ENCODE results near the gene UNC5B. TPM values are rescaled to one million over a fixed set of nuclear protein-coding genes. Genes with fewer than 3 reads are reported as not detected.
A peak's percentile ranks its signal among the peaks of the same experiment; 100 is the strongest.

UNC5B gene
- total RNA-seq, 1 experiment from 2014 or later = 80.5 TPM

- H3K27ac Mint-ChIP-seq (ENCODE audit: low read depth, unreplicated experiment) = peak overlapping the region; percentile 95
- peak; percentile 70 for DNase-seq (ENCODE audit: unreplicated experiment)
- no TSS peak for BruUV-seq (replicated peaks)
- CTCF ChIA-PET = interaction anchor here (0.9 to 3.1 kb wide), 6 partner anchors 9 to 39 kb away, joined by 3 to 22 read pairs (median 6); no protein-coding TSS in a partner anchor
- H3K4me3 Mint-ChIP-seq (ENCODE audit: unreplicated experiment) = no peak overlapping the region
- peaks cover 56% of the 10 kb centered on the region for H3K4me1 Mint-ChIP-seq (ENCODE audit: insufficient read depth, unreplicated experiment)
- peaks cover 13% of the 10 kb centered on the region for H3K36me3 Mint-ChIP-seq (ENCODE audit: insufficient read depth, unreplicated experiment)
- intact Hi-C loops (cut with micrococcal nuclease) = no loop called here
- POLR2A ChIA-PET = interaction anchor here (0.8 to 10.1 kb wide), 8 partner anchors 9 to 37 kb away, joined by 3 to 146 read pairs (median 4); partner anchors contain the start of gene UNC5B
- TF ChIP-seq CTCF (IDR thresholded peaks at IDR 0.05; ENCODE audit: unreplicated experiment) = no peak
- no peaks in the 10 kb centered on the region for H3K9me3 Mint-ChIP-seq (ENCODE audit: unreplicated experiment)
- H3K27me3 Mint-ChIP-seq (ENCODE audit: insufficient read depth, unreplicated experiment) = no peaks in the 10 kb centered on the region
Observed at GRCh38 chr10:71247414-71247705, 35.0 kb downstream of the UNC5B start.

- CTCF ChIA-PET = interaction anchor here (0.8 to 3.1 kb wide), 5 partner anchors 8 to 36 kb away, joined by 3 to 22 read pairs (median 7); no protein-coding TSS in a partner anchor
- no peak for DNase-seq (ENCODE audit: unreplicated experiment)
- H3K4me3 Mint-ChIP-seq (ENCODE audit: unreplicated experiment) = no peak overlapping the region
- no TSS peak for BruUV-seq (replicated peaks)
- TF ChIP-seq CTCF (IDR thresholded peaks at IDR 0.05; ENCODE audit: unreplicated experiment) = no peak
- intact Hi-C loops (cut with micrococcal nuclease) = no loop called here
- H3K36me3 Mint-ChIP-seq (ENCODE audit: insufficient read depth, unreplicated experiment) = peaks cover 13% of the 10 kb centered on the region
- POLR2A ChIA-PET = interaction anchor here (1.1 to 10.1 kb wide), 7 partner anchors 9 to 32 kb away, joined by 3 to 146 read pairs (median 4); partner anchors contain the start of gene UNC5B
- peaks cover 60% of the 10 kb centered on the region for H3K4me1 Mint-ChIP-seq (ENCODE audit: insufficient read depth, unreplicated experiment)
- no peaks in the 10 kb centered on the region for H3K27me3 Mint-ChIP-seq (ENCODE audit: insufficient read depth, unreplicated experiment)
- H3K27ac Mint-ChIP-seq (ENCODE audit: low read depth, unreplicated experiment) = peak overlapping the region; percentile 95
- no peaks in the 10 kb centered on the region for H3K9me3 Mint-ChIP-seq (ENCODE audit: unreplicated experiment)
Observed at GRCh38 chr10:71247804-71248203, 35.4 kb downstream of the UNC5B start.

GRCh38 chr10:71248210-71248609 lies 35.8 kb downstream of the UNC5B start:
- intact Hi-C loops (cut with micrococcal nuclease) = no loop called here
- no TSS peak for BruUV-seq (replicated peaks)
- Mint-ChIP-seq H3K4me1 (ENCODE audit: insufficient read depth, unreplicated experiment) (peaks cover 65% of the 10 kb centered on the region), H3K9me3 (ENCODE audit: unreplicated experiment) (no peaks in the 10 kb centered on the region), H3K27me3 (ENCODE audit: insufficient read depth, unreplicated experiment) (no peaks in the 10 kb centered on the region), H3K27ac (ENCODE audit: low read depth, unreplicated experiment) (peak overlapping the region; percentile 95), H3K36me3 (ENCODE audit: insufficient read depth, unreplicated experiment) (peaks cover 13% of the 10 kb centered on the region), H3K4me3 (ENCODE audit: unreplicated experiment) (no peak overlapping the region)
- POLR2A ChIA-PET = interaction anchor here (1.3 to 10.1 kb wide), 3 partner anchors 10 to 32 kb away, joined by 3 to 146 read pairs (median 123); partner anchors contain the start of gene UNC5B
- CTCF ChIA-PET = interaction anchor here (0.8 to 3.1 kb wide), 4 partner anchors 8 to 38 kb away, joined by 4 to 22 read pairs (median 9); no protein-coding TSS in a partner anchor
- no peak for DNase-seq (ENCODE audit: unreplicated experiment)
- TF ChIP-seq CTCF (IDR thresholded peaks at IDR 0.05; ENCODE audit: unreplicated experiment) = no peak

- BruUV-seq (replicated peaks) = no TSS peak
- H3K4me1 Mint-ChIP-seq (ENCODE audit: insufficient read depth, unreplicated experiment) = peaks cover 49% of the 10 kb centered on the region
- H3K4me3 Mint-ChIP-seq (ENCODE audit: unreplicated experiment) = no peak overlapping the region
- peaks cover 6% of the 10 kb centered on the region for H3K36me3 Mint-ChIP-seq (ENCODE audit: insufficient read depth, unreplicated experiment)
- TF ChIP-seq CTCF (IDR thresholded peaks at IDR 0.05; ENCODE audit: unreplicated experiment) = no peak
- no peak overlapping the region for H3K27ac Mint-ChIP-seq (ENCODE audit: low read depth, unreplicated experiment)
- H3K27me3 Mint-ChIP-seq (ENCODE audit: insufficient read depth, unreplicated experiment) = no peaks in the 10 kb centered on the region
- intact Hi-C loops (cut with micrococcal nuclease) = no loop called here
- ChIA-PET CTCF (interaction anchor here (0.6 to 1.8 kb wide), 4 partner anchors 20 to 455 kb away, joined by 4 to 7 read pairs (median 4); no protein-coding TSS in a partner anchor), POLR2A (interaction anchor here (6.7 to 10.1 kb wide), 2 partner anchors 14 to 34 kb away, joined by 123 to 146 read pairs; partner anchors contain the start of gene UNC5B)
- no peak for DNase-seq (ENCODE audit: unreplicated experiment)
- no peaks in the 10 kb centered on the region for H3K9me3 Mint-ChIP-seq (ENCODE audit: unreplicated experiment)
Observed at GRCh38 chr10:71249996-71250395, 37.6 kb downstream of the UNC5B start.

All from MCF 10A (cell line).